Osteocyte (in vitro differentiated cells): Measurements from ENCODE around the gene SGO1. TPM values are rescaled to one million over a fixed set of nuclear protein-coding genes. Genes with fewer than 3 reads are reported as not detected.

Experiments used
- DNase-seq: peaks from one replicate; pipeline ENCODE4 v3.0.0; 2021; ENCODE audit warnings: mixed read lengths; ENCODE audit not compliant: unreplicated experiment; ENCODE audit errors: extremely low spot score
- H3K27ac Mint-ChIP-seq: one replicate; pipeline ENCODE4 v1.8.0; 2021; ENCODE audit warnings: mild to moderate bottlenecking, mixed read lengths; ENCODE audit not compliant: unreplicated experiment
- H3K27me3 Mint-ChIP-seq: one replicate; pipeline ENCODE4 v1.8.0; 2021; ENCODE audit warnings: mixed read lengths; ENCODE audit not compliant: unreplicated experiment
- H3K36me3 Mint-ChIP-seq: one replicate; pipeline ENCODE4 v1.8.0; 2021; ENCODE audit warnings: mixed read lengths; ENCODE audit not compliant: unreplicated experiment
- H3K4me1 Mint-ChIP-seq: one replicate; pipeline ENCODE4 v1.8.0; 2021; ENCODE audit warnings: mixed read lengths; ENCODE audit not compliant: unreplicated experiment
- H3K4me3 Mint-ChIP-seq: one replicate; pipeline ENCODE4 v1.8.0; 2021; ENCODE audit warnings: mild to moderate bottlenecking, moderate library complexity, mixed read lengths; ENCODE audit not compliant: unreplicated experiment
- H3K9me3 Mint-ChIP-seq: one replicate; pipeline ENCODE4 v1.8.0; 2021; ENCODE audit warnings: mixed read lengths; ENCODE audit not compliant: unreplicated experiment
- long read RNA-seq: library from polyadenylated mRNA; unstranded; transcript quantifications from one replicate; pipeline ENCODE4 v2.0.0, GENCODE V29; 2021
- total RNA-seq: library from RNA; stranded (reverse); gene quantifications from 2 replicates; pipeline ENCODE4 v1.2.1, GENCODE V29; 2021
- TF ChIP-seq, protein P1 (sequence below): fragments of 200-600 bp; sonication (generic); IDR thresholded peaks from 2 replicates; pipeline ENCODE4 v1.5.0; 2021; ENCODE audit warnings: antibody characterized with exemption, mild to moderate bottlenecking, moderate library complexity

SGO1 gene
- total RNA-seq: 2.7 and 3.1 TPM in 2 replicates
- long read RNA-seq, partial matches to known transcripts: 8 of 13 reads
- long read RNA-seq, other reads (novel, unspliced or antisense): 3 of 13 reads

DNA sequence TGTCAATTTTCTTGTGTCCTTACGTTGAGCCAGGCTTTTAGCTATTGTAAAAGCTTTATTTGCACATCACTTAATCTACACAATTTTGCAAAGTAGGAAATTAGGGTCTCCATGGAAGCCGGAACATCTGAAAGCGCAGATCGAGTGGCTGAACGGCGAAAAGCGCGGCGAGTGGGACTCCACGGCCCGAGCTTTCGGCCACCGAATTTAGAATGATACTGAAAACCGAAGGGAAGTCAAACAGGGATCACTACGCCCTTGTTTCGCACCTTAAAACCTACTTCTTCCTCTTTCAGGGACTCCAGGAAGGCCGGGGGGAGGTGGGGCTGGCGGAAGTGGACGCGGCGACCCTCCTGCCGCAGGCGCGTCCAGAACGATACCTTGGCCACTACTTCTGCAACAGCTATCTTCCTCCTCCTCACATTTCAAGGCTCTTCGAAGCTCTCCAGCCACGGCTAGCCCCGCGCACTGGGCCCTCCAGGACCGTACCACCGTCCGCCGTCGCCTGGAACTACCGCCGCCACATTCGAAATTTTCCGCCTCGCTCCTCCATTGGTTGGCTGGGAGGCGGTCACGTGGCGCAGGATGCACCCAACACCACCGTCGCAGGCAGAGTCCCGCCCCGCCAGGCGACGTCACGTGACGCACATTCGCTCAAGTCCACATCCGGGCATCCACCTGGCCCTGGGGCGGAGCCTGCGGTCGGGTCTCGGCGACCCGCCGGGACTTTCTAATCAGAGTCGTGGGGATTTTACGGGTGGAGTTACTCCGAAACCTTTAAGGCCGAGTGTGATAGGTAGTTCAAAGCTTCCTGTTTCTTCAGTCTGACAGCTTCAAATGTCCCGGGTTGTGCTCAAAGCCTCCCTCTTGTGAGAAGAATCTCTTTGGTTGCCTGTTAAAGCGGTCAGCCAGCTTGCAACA is at the start of gene SGO1:
TSS of gene SGO1 (minus strand) at position 528 of the 921 bp plus-strand sequence. CDS start 2,179 bp downstream, outside the sequence.
- H3K27ac Mint-ChIP-seq: no peak within 1 kb of the TSS

DNA sequence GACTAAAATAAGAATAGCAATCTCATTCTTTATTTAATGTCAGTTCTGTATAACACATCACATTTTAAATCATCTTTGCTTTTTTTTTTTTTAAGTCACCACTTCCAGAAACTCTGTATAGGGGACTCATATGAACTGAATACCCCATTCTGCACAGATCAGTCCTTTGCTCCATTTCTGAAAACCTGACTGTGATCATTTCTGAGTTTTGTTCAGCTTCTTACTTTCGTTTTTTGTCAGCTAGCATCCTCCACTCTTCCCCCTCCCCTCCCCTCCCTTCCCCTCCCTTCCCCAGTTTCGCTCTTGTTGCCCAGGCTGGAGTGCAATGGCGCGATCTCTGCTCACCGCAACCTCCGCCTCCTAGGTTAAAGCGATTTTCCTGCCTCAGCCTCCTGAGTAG is 49.8 kb upstream of the SGO1 start:
- no peak for DNase-seq
- no peak overlapping the region for H3K27ac Mint-ChIP-seq
- H3K4me3 Mint-ChIP-seq: no peak overlapping the region
- no peaks in the 10 kb centered on the region for H3K27me3 Mint-ChIP-seq
- H3K4me1 Mint-ChIP-seq: no peaks in the 10 kb centered on the region
- H3K36me3 Mint-ChIP-seq: no peaks in the 10 kb centered on the region
- no peaks in the 10 kb centered on the region for H3K9me3 Mint-ChIP-seq
- TF ChIP-seq, protein P1, sequence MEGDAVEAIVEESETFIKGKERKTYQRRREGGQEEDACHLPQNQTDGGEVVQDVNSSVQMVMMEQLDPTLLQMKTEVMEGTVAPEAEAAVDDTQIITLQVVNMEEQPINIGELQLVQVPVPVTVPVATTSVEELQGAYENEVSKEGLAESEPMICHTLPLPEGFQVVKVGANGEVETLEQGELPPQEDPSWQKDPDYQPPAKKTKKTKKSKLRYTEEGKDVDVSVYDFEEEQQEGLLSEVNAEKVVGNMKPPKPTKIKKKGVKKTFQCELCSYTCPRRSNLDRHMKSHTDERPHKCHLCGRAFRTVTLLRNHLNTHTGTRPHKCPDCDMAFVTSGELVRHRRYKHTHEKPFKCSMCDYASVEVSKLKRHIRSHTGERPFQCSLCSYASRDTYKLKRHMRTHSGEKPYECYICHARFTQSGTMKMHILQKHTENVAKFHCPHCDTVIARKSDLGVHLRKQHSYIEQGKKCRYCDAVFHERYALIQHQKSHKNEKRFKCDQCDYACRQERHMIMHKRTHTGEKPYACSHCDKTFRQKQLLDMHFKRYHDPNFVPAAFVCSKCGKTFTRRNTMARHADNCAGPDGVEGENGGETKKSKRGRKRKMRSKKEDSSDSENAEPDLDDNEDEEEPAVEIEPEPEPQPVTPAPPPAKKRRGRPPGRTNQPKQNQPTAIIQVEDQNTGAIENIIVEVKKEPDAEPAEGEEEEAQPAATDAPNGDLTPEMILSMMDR: no peak

More for the DNA sequence above, at the start of gene SGO1:
- H3K4me1 Mint-ChIP-seq: peaks cover 3% of the 10 kb centered on the region
- DNase-seq: peak; percentile 99
- TF ChIP-seq, protein P1: peak; percentile 18
- H3K36me3 Mint-ChIP-seq: no peaks in the 10 kb centered on the region
- no peak within 1 kb of the TSS for H3K4me3 Mint-ChIP-seq
- no peaks in the 10 kb centered on the region for H3K9me3 Mint-ChIP-seq
- H3K27me3 Mint-ChIP-seq: peaks cover 4% of the 10 kb centered on the region

DNA sequence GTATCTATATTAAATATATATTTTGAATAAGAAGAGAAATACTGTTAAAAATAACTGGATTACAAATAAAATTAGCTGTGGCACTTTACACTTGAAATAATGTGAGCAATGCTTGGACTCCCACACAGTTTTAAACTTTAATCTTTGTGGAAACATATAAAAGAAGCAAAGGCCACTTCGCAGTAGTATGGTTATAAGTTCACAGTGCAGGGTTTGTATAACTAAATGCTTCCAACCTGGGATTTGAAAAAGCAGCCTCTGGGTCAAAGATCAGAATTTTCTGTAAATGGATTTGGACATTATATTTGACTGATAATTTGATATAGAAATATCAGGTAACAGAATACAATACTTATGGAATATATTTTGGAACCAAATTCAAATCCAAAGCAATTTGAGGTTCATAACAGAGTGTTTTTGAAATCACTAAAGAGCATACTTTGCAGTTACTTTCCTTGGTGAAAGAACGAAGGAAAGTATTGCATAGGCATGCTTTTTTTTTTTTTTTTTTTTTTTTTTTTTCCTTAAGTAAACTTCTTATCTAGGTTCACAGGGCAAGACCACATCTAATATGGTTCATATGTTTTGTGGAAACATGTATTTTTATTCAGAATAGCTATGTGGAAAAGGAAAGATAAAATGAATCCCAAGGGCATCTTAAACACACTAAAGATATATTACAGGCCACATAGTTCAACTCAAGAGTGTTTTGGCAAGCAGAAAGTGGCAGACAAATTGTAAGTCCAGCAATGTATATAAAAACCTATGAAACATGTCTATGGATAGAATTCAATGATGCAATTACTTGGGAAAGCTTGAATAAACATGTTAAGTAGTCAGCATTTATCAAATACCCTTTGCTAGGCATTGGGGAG is 47.1 kb upstream of the SGO1 start:
- Mint-ChIP-seq H3K27me3 (peaks cover 7% of the 10 kb centered on the region), H3K27ac (no peak overlapping the region), H3K36me3 (no peaks in the 10 kb centered on the region), H3K4me3 (no peak overlapping the region), H3K9me3 (no peaks in the 10 kb centered on the region), H3K4me1 (no peaks in the 10 kb centered on the region)
- TF ChIP-seq, protein P1: no peak
- no peak for DNase-seq

DNA sequence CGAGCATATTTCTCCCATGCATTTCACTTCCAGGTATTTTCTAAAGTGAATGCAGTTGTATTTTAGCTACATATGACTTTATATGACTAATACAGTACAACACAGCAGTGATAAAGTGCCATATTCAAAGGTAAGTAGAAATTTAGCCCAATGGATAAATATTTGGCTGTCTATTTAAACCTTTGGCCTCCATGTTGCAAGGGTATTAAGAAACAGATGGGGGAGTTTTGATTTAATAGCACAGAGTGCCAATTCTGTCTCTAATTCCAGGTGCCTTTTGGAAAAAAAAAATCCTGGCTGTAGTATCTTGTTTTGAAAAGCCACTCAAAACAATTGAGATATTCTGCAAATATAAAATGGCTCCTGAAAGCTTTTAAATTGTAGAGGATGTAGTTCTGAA is 44.9 kb upstream of the SGO1 start:
- Mint-ChIP-seq H3K27me3 (peaks cover 22% of the 10 kb centered on the region), H3K4me3 (no peak overlapping the region), H3K27ac (no peak overlapping the region), H3K36me3 (no peaks in the 10 kb centered on the region), H3K4me1 (no peaks in the 10 kb centered on the region), H3K9me3 (no peaks in the 10 kb centered on the region)
- TF ChIP-seq, protein P1: no peak
- DNase-seq: no peak
